GM21786 (cell line): ENCODE results near the gene SMOC1.

Experiments used
- ATAC-seq: cut with Tn5 transposase; IDR thresholded peaks from one replicate; pipeline ENCODE4 v1.9.1; 2021; ENCODE audit not compliant: unreplicated experiment

Gene SMOC1

DNA sequence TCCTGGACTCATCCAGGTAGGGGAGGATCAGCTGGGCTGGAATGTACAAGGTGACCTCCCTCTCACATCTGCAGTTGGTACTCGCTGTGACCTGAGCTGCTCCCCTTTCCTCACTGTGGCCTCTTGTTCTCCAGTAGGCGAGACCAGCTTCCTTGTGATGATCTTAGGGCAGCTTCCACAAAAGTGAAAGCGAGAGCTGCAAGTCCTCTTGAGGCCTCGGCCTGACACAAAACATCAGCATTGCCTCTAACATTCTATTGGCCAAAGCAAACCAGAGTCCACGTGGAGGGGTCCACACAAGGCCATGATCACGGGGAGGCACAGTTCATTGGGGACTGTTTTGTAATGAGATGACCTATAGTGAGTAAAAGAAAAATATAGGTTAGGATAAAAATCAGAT lies 127.5 kb downstream of the SMOC1 start:
- ATAC-seq, result no peak

DNA sequence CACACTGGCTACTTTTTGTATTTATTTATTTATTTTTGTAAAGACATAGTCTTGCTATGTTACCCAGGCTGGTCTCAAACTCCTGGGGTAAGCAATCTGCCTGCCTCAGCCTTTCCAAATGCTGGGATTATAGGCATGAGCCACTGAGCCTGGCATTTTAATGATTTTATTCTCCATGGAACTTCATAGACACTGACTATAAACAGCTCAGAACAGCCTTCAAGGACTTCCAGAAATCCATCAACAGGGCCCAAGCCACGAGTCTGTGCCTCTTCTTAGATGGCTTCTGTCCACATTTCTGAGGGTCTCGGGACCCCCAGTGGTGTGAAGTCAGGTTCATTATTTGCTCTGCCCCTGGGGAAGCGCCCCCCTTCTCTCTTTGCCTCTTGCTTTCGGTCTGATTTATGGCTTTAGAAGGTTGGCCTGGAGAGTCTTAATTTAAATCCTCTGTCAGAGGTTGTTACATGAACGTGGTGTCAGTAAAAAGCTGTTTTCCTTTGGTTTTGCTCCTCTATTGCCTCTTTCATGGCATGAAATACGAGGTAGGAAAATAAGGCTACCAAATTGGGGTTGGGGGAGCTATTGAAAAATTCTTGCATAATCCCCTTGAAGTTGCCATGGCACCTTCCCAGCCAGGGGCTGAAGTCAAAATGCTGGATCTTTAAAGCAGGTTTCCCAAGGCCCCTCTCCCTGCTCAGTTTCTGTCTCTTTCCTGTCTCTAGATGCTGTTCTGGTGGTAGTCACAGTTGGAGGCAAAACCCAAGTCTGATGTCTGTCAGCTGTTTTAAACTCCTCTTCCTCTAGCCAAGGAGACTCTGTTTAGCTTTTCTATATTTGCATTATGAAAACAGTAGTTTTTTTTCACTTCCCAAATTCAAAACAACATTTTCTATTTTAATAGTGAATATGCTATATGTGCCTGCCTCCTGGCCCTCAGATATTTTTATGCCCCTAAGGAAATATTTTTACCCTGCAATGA lies 129.4 kb downstream of the SMOC1 start:
- no peak for ATAC-seq

DNA sequence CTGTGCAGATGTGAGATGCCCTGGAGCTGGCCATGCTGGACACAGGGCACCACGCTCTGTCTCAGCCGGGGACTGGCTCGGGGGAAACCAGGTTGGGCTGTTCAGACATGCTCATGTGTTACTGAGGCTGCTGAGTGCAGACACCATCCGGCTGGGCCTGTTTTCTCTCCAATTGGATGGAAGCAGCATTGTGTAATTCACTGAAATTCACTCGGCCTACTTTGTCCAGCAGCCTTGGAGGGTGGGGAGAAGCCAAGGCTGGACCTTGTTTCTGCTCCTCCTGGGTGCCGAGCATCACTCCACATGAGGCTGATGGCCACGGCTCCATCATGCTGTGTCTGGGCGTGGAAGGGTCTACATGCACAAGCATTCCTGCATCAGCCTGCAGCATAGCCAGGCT lies 130.7 kb downstream of the SMOC1 start:
- no peak for ATAC-seq

DNA sequence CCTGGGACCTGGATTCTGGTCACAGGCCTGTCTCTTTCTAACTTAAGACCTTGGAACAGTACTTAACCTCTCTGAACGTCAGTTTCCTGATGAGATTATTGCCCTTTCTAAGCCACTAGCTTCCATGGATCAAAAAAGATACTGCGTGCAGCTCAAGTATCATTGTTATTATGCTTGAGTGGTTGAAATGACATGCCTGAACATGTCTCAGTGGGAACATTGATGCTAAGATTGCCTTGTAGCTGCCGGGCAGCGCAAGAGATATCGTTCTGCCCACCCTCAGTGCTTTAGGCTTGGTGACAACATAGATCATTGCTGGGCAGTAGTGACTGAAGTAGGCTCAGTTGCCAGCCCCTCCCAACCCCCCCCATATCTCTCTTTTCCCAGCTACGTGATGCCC lies 131.9 kb downstream of the SMOC1 start:
- no peak for ATAC-seq

DNA sequence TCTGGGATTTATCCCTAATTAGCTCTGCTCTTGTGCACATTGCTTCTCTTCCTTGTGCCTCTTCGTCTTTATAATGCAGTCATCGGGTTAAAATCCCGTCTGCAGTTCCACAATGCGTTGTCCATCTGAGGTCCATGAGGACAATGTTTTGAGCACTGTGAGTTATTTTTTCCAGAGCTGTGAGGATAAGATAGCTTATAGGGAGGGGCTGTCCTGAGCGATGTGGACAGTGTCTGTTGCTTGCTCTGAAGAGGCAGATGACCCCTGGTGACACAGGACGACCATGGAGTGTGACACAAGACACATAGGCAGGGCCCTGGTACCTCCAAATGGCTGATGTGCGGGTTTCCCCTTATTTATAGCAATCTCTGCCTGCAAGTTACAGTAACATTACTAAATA lies 132.5 kb downstream of the SMOC1 start:
- ATAC-seq, result no peak

DNA sequence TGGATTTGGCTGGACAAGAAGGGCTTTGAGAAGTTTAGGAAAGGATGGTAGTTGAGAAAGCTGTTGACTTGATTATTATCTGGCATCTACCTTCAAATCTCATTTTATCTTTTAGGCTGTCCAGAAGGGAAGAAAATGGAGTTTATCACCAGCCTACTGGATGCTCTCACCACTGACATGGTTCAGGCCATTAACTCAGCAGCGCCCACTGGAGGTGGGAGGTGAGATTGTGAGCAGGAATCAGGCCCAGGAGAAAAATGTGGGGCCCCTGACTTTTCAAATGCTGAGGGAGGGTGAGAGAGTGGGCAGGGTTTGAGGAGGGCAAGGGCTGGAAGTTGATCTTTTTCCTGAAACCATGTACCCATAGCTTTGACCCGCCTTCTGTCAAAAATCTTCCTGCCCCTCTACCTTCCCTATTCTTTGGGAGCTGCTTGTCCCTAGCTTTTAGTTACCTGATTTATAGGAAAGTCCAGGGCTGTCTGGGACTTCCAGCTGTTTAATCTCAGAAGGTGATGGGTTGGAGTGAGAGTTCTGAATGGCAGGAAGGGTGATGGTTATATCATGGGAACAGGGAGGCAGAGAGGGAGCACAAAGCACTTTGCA lies 134.2 kb downstream of the SMOC1 start:
- no peak for ATAC-seq

DNA sequence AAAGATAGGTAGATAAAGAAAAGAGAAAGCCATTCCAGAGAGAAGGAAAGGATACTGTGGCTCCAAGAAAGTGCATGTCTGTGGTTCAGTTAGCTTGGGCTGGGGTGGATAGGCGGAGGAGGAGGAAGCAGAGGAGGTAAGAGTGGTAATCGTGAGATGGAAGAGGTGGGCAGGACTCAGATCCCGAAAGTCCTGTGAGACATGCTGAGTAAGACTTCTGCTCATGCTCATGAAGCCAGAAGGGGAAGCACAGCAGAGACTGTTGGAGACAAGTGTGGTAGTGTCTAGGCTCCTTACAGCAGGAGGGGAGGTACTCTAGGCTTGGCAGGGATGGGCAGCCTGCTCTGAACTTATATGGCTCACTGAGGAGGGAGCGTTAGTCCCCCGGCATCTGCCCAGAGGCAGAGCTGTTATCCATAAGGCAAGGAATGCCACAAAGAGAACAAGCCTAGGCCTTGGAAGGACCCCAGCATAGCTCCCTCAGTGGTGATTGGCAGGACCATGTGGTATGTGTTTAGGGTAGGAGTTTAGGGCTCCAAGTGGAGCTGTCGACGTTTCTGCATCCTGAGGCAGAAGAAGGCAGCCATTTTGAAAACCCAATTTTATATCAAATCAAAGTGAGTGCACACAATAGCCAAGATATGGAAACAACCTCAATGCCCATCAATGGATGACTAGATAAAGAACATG lies 135.3 kb downstream of the SMOC1 start:
- no peak for ATAC-seq

DNA sequence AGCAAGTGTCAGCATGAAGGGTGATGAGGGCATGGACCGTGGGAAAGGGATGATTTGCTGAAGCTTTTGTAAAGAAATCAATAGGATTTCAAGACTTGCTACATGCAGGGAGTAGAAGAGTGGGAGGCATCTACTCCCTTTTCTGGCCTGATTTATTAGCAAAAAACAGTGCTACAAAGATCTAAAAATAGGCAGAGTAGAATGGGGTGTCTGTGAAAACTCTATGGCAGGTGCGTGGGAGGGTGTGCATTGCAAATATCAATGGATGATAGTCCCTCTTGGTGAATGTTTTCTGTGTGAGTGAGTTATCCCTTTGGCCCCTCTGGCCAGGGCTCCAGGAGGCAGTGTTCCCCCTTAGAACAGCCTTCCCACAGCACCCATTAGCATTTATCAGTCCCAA lies 139.0 kb downstream of the SMOC1 start:
- ATAC-seq, result no peak

DNA sequence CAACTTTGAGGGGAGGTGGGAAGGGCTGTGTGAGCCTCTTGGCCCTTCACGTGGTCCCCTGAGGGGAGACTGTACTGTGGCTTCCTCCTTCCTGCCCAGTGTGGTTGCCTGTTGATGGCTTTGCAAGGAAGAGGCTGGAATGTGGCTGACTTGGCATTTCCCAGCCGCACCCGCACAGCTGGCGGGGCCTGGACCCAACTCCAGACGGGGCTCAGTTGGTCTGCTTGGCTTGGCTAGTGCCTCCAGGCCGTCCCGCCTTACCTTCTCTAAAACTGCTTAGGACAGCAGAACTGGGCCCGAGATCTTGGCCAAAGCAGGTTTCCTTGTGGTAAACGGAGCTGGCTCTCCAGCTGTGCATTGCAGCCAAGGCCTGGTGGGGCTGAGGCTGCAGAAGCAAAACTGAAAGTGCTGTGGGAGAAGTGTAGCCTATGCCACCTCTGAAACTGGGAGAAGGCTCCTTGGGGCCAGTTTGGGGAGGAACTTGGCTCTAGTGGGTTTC lies 139.5 kb downstream of the SMOC1 start:
- ATAC-seq, result no peak

DNA sequence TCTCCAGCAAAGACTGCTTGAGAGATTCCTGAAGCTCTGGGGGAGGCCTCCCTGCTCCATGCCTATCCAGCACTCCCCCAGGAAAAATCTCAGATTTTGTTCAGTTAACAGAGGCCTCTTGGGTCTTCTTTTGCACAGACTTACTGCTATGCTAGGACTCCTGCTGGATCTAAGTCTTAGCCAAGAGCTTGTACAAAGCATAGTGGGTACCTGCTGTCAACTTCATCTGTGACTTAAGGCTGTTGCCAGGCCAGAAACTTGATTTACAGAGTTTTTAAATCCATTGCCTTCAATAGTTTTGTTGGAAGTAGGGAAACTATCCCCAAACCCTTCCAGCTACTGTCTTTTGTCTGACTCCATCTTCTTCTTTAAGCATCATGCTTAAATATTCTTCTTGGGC lies 140.5 kb downstream of the SMOC1 start:
- no peak for ATAC-seq

DNA sequence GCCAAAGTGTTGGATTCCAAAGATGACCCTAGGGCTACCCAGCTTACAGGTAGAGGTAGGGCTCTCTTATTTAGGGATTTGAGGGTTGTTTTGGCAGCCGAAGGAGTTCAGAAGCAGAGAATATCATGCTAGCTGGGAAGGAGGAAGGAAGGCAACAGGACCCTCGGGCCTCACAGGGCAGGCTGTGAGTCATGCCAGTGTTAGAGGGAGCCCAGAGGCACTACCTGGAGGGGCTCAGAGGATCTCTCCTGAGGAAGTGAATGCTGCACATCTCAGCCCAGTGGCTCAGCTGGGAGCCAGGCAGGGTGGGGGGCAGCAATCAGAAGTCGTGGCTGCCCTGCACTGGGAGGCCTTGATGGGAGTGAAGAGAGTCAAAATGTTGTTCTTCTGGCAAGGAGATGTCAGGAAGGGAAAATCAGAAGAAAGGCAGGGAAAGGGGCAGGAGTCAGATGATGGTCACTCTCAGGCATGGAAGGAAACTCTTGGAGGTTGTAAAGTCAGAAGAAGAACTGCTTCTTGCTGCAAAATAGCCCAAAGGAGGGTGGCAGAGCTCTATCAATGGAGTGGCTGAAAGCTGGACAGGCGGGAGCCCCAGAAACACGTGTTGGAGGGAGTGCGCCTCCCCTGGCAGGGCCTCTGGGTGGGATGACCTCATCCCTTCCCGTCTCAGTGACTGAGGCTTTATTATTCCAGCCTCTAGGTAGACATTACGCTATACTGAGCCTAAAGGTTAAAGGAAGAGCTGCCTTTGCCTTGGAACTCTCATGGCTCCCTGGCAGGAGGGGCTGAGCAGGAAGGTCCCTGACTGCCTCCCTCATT lies 141.3 kb downstream of the SMOC1 start:
- ATAC-seq, result no peak

DNA sequence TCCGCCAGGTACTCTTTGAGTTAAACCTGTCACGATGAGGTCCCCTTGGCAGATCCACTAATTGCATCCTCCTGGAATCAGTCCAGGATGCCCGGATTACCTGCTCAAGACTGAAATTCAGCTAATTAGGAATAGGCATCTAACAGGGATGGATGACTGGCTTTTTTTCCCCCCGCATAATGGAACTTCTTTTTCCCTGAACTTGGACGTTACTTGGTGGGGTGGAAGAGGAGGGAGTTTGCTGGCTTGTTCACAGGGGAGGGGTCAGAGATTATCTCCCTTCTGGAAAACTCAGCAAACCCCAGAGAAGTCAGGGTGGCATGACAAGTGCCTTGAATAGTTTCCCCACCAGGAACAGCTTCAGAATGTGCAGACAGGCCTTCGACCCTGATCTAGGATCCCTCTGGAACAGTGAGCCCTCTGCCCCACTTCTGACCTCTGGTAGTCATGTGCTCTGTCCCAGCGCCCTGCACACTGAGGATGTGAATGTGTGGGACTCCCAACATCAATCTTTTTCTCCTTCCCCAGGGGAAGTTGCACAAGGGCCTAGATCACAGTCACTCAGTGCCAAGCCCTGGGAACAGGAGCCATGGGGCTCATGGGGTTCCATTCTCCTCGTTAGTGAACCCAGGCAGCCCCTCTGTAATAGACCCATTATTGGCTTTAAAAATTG lies 142.5 kb downstream of the SMOC1 start:
- no peak for ATAC-seq

DNA sequence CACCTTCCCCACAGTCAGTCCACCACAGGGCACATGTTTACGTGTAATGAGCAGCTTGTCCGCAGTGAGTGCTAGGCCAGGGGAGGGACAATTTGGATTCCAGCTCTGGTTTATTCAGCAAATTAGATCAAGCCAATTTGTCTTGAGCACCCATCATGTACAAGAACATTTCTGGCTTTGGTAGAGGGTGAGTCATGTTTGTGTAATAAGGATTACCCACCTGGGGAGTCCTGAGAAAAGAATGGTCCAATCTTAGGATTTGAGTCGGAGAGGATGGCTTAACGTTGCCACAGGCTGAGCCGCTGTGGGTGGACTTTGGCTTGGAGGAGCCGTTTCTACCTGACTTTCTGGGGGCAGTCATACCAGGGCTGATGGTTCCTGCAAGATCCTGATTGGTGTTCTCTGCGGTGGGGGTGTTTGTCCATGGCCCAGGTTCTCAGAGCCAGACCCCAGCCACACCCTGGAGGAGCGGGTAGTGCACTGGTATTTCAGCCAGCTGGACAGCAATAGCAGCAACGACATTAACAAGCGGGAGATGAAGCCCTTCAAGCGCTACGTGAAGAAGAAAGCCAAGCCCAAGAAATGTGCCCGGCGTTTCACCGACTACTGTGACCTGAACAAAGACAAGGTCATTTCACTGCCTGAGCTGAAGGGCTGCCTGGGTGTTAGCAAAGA lies 143.7 kb downstream of the SMOC1 start:
- ATAC-seq, result no peak

DNA sequence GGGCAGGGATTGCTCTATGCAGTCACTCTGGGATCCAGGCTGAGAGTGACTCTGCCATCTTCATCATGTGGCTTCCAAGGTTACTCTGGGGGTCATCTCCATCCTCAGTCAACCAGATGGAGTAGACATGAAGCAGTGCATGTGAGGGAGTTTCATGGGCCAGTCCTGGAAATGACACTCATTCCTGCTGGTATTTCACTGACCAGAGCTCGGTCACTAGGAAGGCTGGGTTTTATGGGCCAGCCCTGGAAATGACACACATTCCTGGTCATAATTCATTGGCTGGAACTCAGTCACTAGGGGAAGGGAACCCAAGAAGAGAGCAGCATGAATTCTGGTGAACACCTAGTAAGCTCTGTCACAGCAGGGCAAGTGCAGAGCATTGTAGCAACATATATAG lies 144.7 kb downstream of the SMOC1 start:
- ATAC-seq, result no peak

DNA sequence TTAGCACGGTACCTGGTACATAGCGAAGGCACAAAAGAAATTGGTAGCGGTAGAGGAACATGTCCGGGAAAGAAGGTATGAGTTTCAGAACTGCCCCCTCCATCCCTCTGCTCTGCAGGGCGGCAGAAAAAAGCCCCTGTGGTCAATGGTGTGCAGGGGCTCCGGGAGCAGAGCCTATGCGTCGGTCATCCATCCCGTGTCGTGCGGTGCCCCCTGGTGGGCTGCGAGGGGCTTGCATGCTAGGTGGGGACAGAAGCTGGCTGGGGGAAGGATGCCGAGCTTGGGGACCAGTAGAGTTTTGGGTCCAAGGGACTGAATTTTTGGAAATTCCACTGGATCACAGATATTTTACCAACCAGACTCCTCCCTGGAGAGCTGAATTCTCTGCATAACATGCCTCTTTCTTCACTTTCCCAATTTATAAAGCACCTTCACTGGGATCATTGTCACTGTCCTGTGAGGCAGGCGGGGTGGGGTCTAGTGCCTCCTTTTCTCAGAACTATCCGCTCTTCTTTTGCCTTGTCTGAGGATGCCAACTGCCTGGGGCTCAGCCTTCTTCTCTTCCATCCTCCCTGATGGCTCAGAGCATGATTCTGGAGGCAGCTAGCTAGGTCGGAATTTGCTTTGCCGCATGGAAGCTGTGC lies 148.7 kb downstream of the SMOC1 start:
- no peak for ATAC-seq

DNA sequence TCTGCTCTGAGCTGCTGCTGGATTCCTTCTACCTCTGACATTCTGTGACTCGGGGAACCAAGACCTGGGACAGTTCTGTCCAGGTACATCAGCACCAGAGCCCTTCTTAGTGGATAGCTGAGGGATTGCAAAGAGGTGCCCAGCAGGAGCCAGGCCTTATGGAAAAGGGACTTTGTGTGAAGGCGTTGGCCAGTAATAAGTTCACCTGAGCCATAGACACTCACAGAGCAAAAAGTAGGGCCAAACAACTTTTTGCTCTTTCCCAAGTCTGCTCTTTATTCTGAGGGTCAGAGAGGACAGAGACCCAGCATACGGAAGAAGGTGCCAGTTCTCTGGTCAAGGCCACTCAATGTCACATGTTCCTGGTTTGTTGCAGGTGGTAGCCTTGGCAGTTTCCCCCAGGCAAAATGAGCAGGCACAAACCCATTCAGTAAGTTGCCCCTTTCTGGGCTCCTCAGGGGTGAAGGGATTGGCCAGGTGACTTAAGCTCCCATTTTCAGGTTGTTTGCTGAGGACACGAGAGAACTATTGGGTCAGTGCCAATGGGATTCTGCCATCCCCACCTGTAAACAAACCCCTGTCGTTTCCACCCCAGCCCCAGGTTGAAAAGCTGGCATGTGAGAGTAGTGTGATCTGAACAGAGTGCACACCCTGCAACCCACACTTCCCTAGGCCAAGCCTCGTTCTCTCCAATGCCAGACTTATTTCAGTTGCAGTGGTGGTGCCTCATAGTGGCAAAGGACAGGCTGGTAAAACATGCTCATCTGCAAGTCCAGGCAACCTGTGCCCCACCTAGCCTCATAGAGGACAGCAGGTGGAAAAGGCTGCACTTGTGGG lies 150.3 kb downstream of the SMOC1 start:
- ATAC-seq, result no peak

DNA sequence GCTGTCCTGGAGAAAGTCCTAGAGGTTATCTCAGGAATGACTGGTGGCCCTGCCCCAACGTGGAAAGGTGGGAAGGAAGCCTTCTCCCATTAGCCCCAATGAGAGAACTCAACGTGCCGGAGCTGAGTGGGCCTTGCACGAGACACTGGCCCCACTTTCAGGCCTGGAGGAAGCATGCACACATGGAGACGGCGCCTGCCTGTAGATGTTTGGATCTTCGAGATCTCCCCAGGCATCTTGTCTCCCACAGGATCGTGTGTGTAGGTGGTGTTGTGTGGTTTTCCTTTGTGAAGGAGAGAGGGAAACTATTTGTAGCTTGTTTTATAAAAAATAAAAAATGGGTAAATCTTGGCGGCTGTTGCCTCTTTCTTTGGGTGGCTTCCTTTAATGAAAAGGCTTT lies 152.8 kb downstream of the SMOC1 start:
- no peak for ATAC-seq

DNA sequence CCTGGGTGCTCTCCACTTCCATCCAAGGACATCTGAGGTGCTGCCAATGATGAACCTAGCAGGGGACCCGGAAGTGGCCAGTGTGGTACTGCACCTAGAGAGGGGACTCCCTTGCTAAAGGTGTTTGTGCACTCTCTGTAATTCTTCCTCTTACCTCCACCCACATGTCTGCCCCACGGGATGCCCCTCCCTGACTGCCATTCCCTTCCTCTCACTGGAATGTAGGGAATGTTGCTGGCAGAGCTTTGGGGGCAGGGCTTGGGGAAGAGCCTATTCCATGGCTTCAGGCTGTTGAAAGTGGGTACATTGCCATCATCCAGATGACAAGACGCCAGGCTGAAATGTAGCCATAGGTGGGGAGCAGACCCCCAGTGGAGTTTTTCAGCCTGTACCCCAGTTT lies 153.2 kb downstream of the SMOC1 start:
- ATAC-seq, result no peak
